Left forelimb (tissue), 1 donor: Measurements from ENCODE around the gene C9orf57.
"Not testable (repeated sequence)": the region's sequence is repeated elsewhere in the genome, so short reads cannot be mapped to it uniquely, and the experiment has no call there.

Experiments used
- DNase-seq: peaks from one replicate; pipeline ENCODE4 v3.0.0-alpha.2; 2018; ENCODE audit warnings: low spot score

The C9orf57 gene

DNA sequence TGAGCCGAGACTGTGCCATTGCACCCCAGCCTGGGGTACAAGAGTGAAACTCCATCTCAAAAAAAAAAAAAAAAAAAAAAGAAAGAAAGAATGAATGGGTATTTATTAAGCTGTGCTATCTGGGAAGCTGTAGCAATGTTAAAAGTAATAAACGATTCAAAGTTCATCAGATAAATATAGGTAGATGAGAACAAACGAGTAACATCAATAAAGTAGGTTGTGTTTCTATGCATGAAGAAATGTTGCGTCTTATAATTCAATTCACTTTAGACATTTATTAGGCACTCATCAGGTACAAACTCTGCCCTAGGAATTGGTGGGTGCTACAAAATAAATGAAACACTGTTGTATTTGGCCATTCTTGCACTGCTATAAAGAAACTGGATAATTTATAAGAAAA lies 36.8 kb downstream of the C9orf57 start:
- DNase-seq = no peak

DNA sequence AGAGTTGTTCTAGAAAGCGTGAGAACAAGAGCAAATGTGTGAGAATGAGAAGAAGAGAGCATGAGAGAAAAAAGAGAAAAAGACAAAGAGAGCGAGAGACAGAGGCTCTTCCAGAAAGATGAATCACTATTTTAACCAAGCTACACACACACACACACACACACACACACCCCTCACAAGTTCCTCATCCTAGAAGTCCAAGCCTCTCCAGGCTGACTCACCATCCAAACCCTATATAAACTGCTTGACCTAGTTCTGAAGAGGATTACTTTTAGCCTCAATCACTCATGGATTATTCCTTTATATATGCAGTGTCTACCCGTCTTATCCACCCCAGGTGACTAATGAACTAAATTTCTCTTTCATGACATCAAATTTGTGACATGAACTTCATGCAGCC lies 37.6 kb downstream of the C9orf57 start:
- DNase-seq = no peak

DNA sequence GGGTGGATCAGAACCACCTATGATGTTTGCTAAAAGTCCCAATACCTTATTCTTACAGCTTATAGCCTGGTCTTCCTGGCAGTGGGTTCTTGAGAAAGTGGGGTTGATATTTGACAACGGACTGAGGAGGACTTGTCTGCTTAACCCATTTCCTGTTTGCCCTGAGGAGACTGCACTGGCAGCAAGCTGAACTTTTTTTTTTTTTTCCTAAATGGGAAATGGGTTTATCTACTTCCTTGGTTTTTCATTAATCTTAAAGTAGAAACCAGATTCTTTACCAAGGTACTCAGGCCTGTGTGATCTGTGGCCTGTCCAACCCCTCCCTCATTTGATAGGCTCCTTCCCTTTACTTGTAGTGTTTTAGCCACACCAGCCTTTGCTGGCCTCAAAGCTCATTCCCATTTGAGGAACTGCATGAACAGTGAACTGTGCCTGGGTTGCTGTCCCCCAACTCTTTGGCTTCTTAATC lies 47.1 kb downstream of the C9orf57 start:
- DNase-seq = no peak

DNA sequence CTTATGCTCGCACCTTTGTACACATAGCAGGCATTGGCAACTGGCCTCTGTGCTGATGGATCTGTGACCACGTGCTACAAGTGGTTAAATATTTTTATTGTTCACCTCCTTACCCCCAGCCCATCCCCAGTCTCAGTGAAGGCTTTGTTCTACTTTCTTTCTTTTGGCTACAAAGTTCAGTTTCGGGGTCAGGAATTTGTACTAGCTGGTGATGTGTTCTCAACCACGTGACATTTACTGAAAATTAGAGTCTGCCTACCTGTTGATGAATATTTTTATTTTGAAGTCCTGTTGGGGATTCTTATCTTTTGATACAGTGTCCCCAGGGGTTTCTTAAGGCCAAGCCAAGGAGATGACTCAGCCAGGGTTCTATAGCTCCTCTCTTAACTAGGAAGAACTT lies 47.8 kb downstream of the C9orf57 start:
- DNase-seq = no peak

DNA sequence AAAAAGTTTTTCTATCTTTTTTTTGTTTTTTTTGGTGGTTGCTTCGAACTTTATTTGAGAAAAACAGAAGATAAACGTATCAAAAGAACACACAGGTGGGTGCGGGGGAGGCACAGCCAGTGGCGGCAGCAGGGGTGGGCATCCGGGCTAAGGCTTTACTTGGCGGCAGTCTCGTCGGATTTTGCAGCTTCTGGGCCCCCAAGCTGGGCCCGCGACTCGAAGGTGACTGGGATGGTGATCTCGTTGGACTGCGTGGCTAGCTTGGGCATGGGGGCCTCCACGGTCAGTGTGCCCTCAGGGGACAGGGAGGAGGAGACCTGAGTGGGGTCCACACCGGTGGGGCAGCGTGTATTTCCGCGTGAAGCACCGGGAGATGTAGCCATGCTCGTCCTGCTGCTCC lies 52.7 kb downstream of the C9orf57 start:
- DNase-seq = not testable (repeated sequence)

DNA sequence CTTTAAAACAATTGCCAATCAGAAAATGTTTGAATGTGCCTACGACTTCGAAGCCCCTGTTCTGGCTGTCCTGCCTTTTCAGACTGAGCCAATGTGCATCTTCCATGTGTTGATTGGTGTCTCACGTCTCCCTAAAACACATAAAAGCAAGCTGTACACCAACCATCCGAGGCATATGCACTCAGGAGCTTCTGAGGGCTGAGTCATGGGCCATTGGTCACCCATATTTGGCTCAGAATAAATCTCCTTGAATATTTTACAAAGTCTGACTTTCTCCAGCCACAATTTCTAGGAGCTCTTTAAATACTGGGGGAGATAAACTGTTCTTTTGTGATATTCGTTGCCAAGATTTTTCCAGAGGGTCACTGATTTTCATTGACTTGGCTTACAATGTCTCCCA lies 53.9 kb downstream of the C9orf57 start:
- no peak for DNase-seq

DNA sequence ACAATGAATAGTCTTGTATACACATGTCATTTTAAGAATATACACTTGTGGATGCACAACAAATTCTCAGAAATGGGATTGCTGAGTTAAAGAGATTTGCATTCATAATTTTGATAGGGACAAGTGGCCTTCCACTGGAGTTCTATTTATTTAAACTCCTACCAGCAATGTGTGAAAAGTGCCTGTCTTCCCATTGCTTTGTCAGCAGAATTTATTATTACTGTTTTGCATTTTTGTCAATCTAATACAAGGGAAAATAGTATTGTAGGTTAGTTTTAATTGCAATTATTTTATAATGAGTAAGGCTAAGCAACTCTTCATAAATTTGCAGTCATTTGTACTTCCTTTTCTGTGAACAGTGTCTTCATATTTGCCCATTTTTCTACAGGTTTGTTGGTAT lies 55.0 kb downstream of the C9orf57 start:
- DNase-seq = no peak
